Inflammatory macrophage treated with lipopolysaccharide for 4 hours (primary cell): ENCODE measurements around the gene BTNL8.

Experiments
- DNase-seq: peaks from one replicate; pipeline ENCODE4 v3.0.0-alpha.2; 2020

The BTNL8 gene

DNA sequence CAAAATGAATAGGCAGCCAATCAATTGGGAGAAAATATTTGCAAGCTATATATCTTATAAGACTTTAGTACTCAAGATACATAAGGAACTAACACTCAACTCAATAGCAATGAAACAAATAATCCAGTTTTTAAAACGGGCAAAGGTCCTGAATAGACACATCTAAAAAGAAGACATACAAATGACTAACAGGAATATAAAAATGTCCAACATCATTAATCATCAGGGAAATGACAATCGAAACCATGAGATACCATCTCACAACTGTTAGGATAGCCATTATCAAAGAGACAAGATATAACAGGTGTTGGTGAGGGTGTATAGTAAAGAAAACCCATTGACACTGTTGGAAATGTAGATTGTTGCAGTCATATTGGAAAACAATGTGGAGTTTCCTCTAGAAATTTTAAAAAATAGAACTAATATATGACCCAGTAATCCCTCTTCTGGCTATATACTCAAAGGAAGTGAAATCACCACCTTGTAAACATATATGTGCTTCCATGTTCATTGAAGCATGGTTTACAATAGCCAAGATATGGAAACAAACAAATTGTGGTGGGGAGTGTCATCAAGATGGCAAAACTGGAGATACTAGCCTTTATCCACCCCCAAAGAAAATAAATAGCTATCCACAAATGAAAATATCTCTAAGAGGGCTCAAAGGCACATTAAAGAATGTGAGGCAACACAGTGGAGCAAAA lies 75.8 kb downstream of the BTNL8 start:
- DNase-seq = no peak

- DNase-seq = peak; percentile 27
Observed at GRCh38 chr5:180975338-180975737, 76.4 kb downstream of the BTNL8 start.

GRCh38 chr5:180976518-180976917 lies 77.6 kb downstream of the BTNL8 start:
- DNase-seq = no peak

- DNase-seq = no peak
Observed at GRCh38 chr5:180977852-180978251, 78.9 kb downstream of the BTNL8 start.

- DNase-seq = no peak
Observed at GRCh38 chr5:180982008-180982741, 83.2 kb downstream of the BTNL8 start.

GRCh38 chr5:180988016-180988415 lies 89.1 kb downstream of the BTNL8 start:
- no peak for DNase-seq

- DNase-seq = no peak
Observed at GRCh38 chr5:180988592-180988991, 89.6 kb downstream of the BTNL8 start, which contains the start of gene BTNL3. TSS of gene BTNL3 (plus strand) at chr5:180988846. CDS start at chr5:180989029, 183 bp downstream.

DNA sequence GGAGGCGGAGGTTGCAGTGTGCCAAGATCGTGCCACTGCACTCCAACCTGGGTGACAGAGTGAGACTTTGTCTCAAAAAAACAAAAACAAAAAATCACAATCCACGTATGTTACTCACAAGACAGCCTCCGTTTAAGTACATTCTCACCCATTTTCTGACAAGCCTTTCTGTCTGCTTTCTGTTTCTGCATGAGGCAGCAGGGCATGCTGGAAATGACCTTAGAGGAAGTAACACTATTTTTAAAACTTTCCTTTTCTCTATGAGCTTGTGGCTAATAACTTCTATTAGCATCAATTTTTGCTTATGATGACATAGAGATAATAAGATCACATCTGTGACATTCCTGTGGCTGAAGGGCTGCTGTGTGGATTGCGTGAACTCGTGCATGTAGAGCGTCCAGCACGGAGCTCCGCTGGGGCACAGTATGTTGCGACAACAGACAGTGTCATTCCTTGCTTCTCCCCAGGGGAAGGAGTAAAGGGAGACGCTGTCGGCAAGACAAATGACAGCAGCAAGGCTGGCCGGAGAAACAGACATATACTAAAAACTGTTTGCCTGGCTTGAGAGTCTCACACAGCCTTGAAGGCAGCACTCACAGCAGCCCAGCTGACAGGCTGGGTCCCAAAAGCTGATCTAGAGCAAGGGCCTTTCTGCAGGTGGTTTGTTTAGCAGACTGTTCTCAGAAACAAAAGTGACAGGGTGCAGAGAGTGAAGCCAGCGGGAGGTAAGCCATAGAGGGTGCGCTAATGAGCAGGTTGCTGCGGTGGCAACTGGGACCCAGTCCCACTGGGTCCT lies 91.3 kb downstream of the BTNL8 start:
- DNase-seq = no peak

- no peak for DNase-seq
Observed at GRCh38 chr5:180990882-180991242, 91.9 kb downstream of the BTNL8 start.
